IPS-NIHi11 (cell line): ENCODE measurements around the gene AKR1B15.
"Not testable (repeated sequence)": the region's sequence is repeated elsewhere in the genome, so short reads cannot be mapped to it uniquely, and the experiment has no call there.

Experiments used
- DNase-seq: peaks from one replicate; pipeline ENCODE4 v3.0.0; 2012; ENCODE audit warnings: mixed read lengths, low spot score

The AKR1B15 gene

GRCh38 chr7:134532954-134533218, 16.0 kb upstream of the AKR1B15 start:
- DNase-seq: no peak

- no peak for DNase-seq
Observed at GRCh38 chr7:134533288-134533771, 15.6 kb upstream of the AKR1B15 start.

GRCh38 chr7:134534633-134535032, 14.3 kb upstream of the AKR1B15 start:
- DNase-seq: no peak

- DNase-seq: no peak
Observed at GRCh38 chr7:134535272-134535918, 13.5 kb upstream of the AKR1B15 start.

DNA sequence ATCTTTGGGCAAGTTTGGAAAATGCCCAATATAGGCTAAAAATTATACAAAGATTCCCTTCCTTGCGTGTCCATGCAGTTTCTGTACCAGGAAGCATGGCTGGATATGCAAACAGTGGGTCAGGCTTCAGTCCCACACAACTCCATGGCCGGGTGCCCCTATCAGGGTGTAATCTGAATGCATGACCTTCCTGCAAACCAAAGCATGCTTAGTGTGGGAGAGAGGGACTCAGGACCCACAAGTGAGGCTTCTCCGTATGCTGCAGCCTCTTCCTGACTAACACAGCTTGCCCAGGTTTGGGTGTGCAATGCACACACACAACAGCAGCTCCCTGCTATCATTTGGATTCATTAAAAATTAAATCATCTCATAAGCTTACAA, 13.0 kb upstream of the AKR1B15 start:
- DNase-seq: no peak

GRCh38 chr7:134536558-134536957, 12.4 kb upstream of the AKR1B15 start:
- DNase-seq: not testable (repeated sequence)

GRCh38 chr7:134537273-134537781, 11.6 kb upstream of the AKR1B15 start:
- DNase-seq: not testable (repeated sequence)

GRCh38 chr7:134539380-134540004, 9.4 kb upstream of the AKR1B15 start:
- no peak for DNase-seq

DNA sequence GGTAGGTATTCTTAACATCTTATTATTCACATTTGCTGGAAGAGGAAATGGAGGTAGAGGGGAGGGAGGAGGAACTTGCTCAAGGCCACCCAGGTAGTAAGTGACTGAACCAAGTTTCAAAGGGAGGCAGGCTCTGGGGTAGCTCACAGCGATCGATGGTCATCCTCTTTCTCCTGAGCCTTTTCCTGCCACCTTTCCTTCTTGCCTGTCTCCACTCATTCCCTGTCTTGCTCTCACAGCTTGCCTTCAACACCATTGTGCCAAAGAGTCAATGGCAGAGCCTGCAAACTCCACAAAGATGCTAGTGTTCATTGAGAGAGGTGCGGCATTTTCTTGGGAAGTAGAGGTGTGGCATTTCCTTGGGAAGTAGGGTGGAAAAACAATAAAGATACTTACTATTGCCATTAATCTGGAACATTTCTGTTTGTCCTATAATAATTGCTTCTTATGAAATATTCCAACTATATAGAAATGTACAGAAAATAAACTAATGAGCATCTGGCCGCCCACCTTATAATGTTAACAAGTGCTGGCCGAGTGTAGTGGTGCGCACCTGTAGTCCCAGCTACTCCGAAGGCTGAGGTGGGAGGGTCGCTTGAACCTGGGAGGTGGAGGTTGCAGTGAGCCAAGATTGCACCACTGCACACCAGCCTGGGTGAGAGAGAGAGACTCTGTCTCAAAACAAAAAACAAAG, 7.3 kb upstream of the AKR1B15 start:
- DNase-seq: not testable (repeated sequence)

DNA sequence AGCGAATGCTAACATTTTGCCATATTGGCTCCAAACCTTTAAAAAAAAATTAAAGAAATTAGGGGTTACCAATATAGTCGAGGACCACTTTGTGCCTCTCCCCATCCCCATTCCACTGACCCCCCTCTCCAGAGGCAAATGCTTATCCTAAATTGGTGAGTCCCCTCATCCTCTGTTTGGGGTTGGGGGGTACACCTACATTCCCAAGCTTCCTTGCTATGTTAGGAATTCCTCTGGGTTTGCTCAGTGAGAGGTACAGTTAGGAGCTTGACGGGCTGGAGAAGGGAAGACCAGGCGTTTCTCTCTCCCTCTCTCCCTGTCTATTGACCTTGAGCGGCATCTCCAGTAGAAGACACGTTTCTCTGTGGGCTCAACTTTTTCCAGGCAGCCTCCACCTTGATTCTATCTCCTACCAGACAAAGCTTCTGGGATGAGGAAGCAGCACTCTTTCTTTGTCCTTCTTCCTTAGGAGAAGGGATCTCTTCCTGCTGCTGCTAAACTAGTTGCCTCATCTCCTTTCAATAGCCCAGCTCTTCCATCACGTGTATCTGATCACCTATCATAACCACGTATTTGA, 6.6 kb upstream of the AKR1B15 start:
- DNase-seq: no peak

GRCh38 chr7:134545380-134545779, 3.5 kb upstream of the AKR1B15 start:
- no peak for DNase-seq

DNA sequence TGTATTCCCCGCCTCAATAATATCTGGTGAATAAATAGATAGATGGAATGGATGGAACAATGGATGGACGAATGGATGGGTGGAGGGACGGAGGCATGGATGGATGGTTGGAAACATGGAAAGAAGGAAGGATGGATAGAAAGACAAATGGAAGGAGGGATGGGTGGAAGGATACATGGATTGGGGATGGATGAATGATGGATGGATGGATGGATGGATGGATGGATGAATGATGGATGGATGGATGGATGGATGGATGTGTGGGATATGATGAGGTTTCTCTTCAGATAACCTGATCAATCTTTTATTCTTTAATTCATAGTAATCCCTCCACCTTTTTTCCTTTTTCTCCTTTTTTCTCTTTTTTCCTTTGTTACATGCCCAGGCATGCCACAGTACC, 3.0 kb upstream of the AKR1B15 start:
- no peak for DNase-seq

GRCh38 chr7:134546955-134547354, 2.0 kb upstream of the AKR1B15 start:
- peak; percentile 50 for DNase-seq

DNA sequence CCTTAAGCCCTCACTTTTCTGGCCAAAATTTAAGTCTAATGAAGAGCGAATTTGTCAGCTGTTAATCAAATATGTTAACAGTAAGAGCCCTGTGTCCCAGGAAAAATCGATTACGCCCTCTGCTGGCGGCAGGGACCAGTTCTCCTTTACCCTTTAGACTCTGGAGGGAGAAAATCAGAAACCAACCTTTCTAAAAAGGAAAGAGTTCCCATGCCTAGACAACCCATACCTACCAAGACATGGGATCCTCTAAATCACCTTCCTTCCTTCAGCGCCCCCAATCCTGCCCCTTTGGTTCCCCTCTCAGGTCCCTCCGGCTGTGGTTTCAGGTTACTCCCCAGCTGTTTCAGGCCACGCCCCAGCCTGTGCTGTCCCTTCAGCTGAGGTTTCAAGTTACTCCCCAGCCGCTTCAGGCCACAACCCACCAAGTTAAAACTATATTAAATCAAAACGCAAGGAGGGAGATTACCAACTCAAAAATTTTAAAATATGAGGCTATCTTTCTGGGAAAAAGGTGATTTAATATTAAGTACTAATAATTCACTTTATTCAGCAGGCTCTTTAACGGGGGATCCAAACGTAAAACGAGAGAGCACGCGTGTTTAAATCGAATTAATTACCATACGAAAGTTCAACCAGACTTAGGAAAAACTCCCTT, 1.4 kb upstream of the AKR1B15 start:
- peak; percentile 88 for DNase-seq

DNA sequence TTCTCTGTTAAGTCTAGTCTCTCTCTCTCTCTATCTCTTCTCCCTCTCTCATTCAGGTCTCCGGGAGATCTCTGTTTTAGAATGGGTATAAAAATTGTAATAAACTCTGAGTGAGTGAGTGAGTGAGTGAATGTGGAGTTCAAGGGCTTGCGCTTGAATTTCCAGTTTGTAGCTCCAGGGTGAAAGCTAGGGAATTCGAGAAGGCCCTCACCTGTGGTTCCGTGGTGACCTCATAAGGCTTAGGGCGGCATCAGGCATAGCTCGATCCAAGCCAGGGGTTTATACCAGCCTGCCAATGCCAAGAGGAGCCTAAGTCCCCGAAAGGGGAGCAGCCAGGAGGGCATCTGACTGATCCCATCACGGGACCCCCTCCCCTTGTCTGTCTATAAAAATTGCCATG, 456 bp downstream of the AKR1B15 start:
- no peak for DNase-seq

GRCh38 chr7:134552105-134552504, 3.2 kb downstream of the AKR1B15 start:
- peak; percentile 40 for DNase-seq

GRCh38 chr7:134553976-134554375, 5.1 kb downstream of the AKR1B15 start:
- peak; percentile 52 for DNase-seq

DNA sequence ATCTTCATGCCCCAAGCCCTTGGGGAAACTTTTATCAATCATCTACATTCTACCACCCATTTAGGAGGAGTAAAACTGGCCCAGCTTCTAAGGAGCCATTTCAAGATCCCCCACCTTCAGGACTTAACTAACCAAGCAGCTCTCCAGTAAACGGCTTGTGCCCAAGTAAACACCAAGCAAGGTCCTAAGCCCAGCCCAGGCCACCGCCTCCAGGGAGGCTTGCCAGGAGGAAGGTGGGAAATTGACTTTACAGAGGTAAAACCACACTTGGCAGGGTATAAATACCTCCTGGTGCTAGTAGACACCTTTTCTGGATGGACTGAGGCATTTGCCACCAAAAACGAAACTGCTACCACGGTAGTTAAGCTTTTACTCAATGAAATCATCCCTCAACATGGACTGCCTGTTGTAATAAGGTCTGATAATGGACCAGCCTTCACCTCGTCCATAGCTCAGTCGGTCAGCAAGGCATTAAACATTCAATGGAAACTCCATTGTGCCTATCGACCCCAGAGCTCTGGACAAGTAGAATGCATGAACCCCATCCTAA, 5.6 kb downstream of the AKR1B15 start:
- DNase-seq: no peak

DNA sequence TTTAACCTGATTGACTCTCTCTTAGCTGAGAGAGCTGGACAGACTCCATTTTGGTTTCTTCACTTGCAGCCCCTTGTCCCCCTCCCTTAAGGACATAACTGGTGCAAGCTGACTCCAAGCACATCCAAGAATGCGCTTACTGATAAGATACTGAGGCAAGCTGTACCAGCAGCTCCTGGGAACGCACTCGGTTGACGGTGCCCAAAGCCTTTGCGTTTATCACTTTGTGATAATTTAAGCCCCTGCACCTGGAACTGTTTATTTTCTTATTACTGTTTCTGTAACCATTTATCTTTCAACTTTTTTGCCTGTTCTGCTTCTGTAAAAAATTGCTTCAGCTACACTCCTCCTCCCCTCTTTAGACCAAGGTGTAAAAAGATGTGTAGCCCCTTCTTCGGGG, 8.5 kb downstream of the AKR1B15 start:
- no peak for DNase-seq

GRCh38 chr7:134558370-134558769, 9.5 kb downstream of the AKR1B15 start:
- DNase-seq: no peak

GRCh38 chr7:134561616-134562015, 12.7 kb downstream of the AKR1B15 start:
- not testable (repeated sequence) for DNase-seq

- DNase-seq: no peak
Observed at GRCh38 chr7:134562136-134562535, 13.2 kb downstream of the AKR1B15 start.
